T-helper 1 cell treated with Interleukin-12 subunit alpha and Interleukin-12 subunit beta and Interleukin-4 antibody, amounts not matched to agents 30 μg/mL and 1 μg/mL, for 36 hours (primary cell): ENCODE results near the gene ALPL.

Experiments
- H3K27ac Mint-ChIP-seq: one replicate; pipeline ENCODE4 v1.8.0; 2021; ENCODE audit warnings: mild to moderate bottlenecking, mixed read lengths
- H3K27me3 Mint-ChIP-seq: one replicate; pipeline ENCODE4 v1.8.0; 2021; ENCODE audit warnings: low read depth, mixed read lengths
- H3K36me3 Mint-ChIP-seq: one replicate; pipeline ENCODE4 v1.8.0; 2021; ENCODE audit warnings: low read depth, mixed read lengths
- H3K4me1 Mint-ChIP-seq: one replicate; pipeline ENCODE4 v1.8.0; 2021; ENCODE audit warnings: low read depth, mixed read lengths
- H3K4me3 Mint-ChIP-seq: one replicate; pipeline ENCODE4 v1.8.0; 2021; ENCODE audit warnings: mild to moderate bottlenecking, moderate library complexity, mixed read lengths
- H3K9me3 Mint-ChIP-seq: one replicate; pipeline ENCODE4 v1.8.0; 2021; ENCODE audit warnings: mixed read lengths

ALPL gene

GRCh38 chr1:21579791-21580190 is 70.6 kb downstream of the ALPL start:
- Mint-ChIP-seq H3K36me3 (no peaks in the 10 kb centered on the region), H3K27ac (no peak overlapping the region), H3K27me3 (peaks cover 8% of the 10 kb centered on the region), H3K4me3 (no peak overlapping the region), H3K4me1 (no peaks in the 10 kb centered on the region), H3K9me3 (no peaks in the 10 kb centered on the region)

GRCh38 chr1:21584096-21584495 is 74.9 kb downstream of the ALPL start:
- Mint-ChIP-seq H3K9me3 (no peaks in the 10 kb centered on the region), H3K36me3 (no peaks in the 10 kb centered on the region), H3K27me3 (peaks cover 7% of the 10 kb centered on the region), H3K27ac (no peak overlapping the region), H3K4me1 (no peaks in the 10 kb centered on the region), H3K4me3 (no peak overlapping the region)

GRCh38 chr1:21585037-21585436 is 75.8 kb downstream of the ALPL start:
- H3K4me3 Mint-ChIP-seq: no peak overlapping the region
- no peaks in the 10 kb centered on the region for H3K36me3 Mint-ChIP-seq
- no peak overlapping the region for H3K27ac Mint-ChIP-seq
- H3K4me1 Mint-ChIP-seq: no peaks in the 10 kb centered on the region
- peaks cover 9% of the 10 kb centered on the region for H3K27me3 Mint-ChIP-seq
- no peaks in the 10 kb centered on the region for H3K9me3 Mint-ChIP-seq

DNA sequence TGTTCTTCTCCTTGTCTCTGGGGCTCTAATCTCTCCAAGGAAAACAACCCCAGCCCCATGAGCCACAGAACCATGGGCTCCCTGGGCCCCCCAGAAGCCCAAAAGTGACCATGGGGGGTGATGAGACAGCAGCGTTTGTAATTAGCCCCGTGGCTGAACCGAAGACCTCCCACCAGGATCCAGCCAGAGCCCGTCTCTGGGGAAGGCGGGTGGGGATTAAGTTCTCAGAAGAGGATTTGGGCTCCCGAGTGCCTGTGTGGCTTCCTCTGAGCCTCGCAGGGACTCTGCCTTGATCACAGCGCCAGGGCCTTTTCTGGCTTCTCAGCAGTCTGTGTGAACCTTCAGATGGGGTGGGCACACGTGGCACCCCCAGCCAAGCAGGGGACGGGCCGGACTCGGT is 77.0 kb downstream of the ALPL start:
- Mint-ChIP-seq H3K27ac (no peak overlapping the region), H3K36me3 (no peaks in the 10 kb centered on the region), H3K9me3 (no peaks in the 10 kb centered on the region), H3K4me1 (no peaks in the 10 kb centered on the region), H3K4me3 (no peak overlapping the region), H3K27me3 (peaks cover 9% of the 10 kb centered on the region)

DNA sequence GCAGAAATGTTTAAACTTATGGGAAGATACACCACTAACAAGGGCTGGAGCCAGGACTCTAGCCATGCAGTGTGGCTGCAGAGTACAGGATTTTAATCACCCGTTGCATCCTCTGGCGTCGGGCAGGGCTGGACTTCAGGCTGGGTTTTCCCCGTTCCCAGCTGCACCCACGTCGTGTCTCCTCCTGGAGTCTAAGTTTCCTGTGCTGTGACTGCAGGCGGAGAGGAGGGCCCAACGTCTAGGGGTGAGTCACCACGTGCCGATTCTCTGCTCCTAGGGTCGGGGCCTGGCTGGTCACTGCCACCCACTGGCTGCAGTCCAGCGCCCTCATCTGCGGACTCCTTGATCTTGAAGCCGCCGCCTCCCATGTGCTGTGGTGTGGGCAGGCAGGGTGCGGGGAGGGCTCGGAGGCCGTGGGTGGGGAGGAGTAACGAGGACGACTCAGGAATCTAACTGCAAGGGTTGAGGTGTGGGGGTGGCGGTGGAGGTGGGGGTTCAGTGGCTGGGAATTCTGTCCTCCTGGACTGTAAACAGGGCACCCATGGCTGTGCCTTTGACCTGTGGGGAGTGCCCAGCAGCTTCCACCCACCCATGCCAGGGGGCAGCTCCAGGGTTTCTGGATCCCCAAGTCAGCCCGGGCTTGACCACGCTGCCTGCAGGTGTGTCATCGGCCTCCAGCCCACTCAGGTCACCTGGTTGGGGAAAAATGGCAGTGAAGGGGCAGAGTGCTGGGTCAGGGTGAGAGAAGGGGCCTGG is 77.8 kb downstream of the ALPL start:
- Mint-ChIP-seq H3K9me3 (no peaks in the 10 kb centered on the region), H3K27me3 (peaks cover 9% of the 10 kb centered on the region), H3K36me3 (no peaks in the 10 kb centered on the region), H3K4me3 (no peak overlapping the region), H3K4me1 (no peaks in the 10 kb centered on the region), H3K27ac (no peak overlapping the region)

DNA sequence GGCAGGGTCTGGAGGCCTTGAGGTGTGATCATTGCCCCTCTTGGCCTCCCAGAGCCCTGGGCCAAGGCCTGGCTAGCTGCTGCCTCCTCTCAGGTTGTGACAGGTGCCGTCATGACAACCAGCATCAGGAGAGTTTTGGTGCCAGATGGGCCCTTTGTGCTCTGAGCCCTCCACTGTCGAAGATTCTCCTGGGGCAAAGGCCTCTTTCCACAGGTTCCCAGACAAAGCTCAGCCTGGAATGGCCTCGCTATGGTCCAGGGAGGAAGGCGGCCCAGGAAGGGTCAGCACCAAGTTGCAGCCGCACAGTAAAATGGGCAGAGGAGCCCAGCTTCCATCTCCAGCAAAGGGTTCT is 78.4 kb downstream of the ALPL start:
- H3K4me1 Mint-ChIP-seq: no peaks in the 10 kb centered on the region
- H3K4me3 Mint-ChIP-seq: no peak overlapping the region
- H3K27me3 Mint-ChIP-seq: peaks cover 9% of the 10 kb centered on the region
- no peaks in the 10 kb centered on the region for H3K36me3 Mint-ChIP-seq
- H3K27ac Mint-ChIP-seq: no peak overlapping the region
- no peaks in the 10 kb centered on the region for H3K9me3 Mint-ChIP-seq

DNA sequence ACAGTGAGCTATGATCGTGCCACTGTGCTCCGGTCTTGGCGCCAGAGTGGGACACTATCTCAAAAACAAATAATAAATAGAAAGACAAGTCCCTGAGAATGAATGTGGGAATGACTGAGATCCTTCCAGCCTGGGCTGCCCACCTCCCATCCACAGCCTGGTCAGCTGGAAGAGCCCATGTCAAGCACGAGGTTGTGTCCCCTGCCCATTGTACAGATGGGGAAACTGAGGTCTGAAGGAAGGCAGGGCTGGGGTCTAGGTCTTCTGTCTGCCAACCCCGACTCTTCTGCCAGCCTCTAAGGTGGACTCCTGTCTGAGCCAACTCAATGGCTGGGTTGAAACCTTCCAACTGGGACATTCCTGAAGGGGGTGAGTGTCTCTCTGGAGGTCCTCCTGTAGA is 80.4 kb downstream of the ALPL start:
- Mint-ChIP-seq H3K4me3 (no peak overlapping the region), H3K4me1 (no peaks in the 10 kb centered on the region), H3K27me3 (peaks cover 6% of the 10 kb centered on the region)

GRCh38 chr1:21590126-21590880 is 81.1 kb downstream of the ALPL start:
- Mint-ChIP-seq H3K4me3 (no peak overlapping the region), H3K27ac (no peak overlapping the region), H3K27me3 (peaks cover 6% of the 10 kb centered on the region), H3K36me3 (no peaks in the 10 kb centered on the region), H3K4me1 (no peaks in the 10 kb centered on the region), H3K9me3 (no peaks in the 10 kb centered on the region)

More for the DNA sequence above, 80.4 kb downstream of the ALPL start:
- H3K36me3 Mint-ChIP-seq: no peaks in the 10 kb centered on the region
- H3K27ac Mint-ChIP-seq: no peak overlapping the region
- H3K9me3 Mint-ChIP-seq: no peaks in the 10 kb centered on the region

DNA sequence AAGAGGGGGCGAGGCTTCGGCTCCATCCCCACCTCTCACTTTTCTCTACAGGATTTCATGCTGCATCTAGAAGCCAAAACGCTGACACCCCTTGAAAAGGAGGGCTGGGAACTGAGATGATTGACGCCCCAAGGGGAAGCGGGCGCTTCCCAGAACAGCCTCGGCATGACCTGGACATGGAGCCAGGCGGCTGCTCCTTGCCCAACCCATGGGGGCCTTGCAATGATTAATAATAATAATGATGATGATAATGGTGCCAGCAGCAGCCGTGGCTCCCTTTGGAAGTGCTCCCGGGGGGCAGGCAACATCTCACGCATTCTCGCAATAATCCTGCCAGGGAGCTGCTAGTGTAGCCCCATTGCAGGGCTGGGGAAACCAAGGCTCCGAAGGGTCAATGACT is 81.7 kb downstream of the ALPL start:
- H3K27me3 Mint-ChIP-seq: peaks cover 6% of the 10 kb centered on the region
- H3K27ac Mint-ChIP-seq: no peak overlapping the region
- no peak overlapping the region for H3K4me3 Mint-ChIP-seq
- no peaks in the 10 kb centered on the region for H3K36me3 Mint-ChIP-seq
- H3K9me3 Mint-ChIP-seq: no peaks in the 10 kb centered on the region
- no peaks in the 10 kb centered on the region for H3K4me1 Mint-ChIP-seq

DNA sequence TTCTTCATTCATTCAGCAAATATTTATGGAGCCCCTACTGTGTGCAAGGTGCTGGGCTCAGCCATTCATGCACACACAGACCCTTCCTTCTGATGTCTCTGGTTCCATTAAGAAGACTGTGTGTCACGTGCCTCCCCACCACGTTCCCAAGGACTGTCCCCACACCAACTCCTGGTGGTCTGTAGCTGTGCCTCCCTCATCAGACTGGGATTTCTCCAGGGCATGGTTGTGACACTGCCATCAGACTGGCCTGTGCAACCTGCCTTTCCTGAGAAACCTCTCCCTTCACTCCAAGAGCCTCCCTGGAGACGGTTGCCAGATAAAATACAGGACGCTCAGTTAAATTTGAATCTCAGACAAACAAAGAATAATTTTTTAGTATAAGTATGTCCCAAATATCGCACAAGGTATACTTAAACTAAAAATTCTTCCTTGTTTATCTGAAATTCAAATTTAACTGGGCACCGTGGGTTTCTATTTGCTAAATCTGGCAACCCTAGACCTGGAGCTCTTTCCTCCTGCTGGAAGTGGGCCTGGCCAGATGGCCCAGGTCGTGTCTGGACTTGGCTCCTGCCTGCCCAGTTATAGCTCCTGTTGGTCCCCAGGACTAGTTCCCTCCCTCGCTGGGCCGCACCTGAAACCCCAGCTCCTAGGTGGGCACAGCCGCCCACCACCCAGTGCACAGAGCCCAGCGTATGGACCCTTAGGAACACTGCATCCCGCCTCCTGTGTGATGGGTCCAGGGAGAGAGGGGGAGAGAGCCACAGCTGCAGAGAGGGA is 83.1 kb downstream of the ALPL start:
- Mint-ChIP-seq H3K4me3 (no peak overlapping the region), H3K36me3 (no peaks in the 10 kb centered on the region), H3K4me1 (no peaks in the 10 kb centered on the region), H3K27ac (no peak overlapping the region), H3K27me3 (peaks cover 6% of the 10 kb centered on the region), H3K9me3 (no peaks in the 10 kb centered on the region)

- Mint-ChIP-seq H3K9me3 (no peaks in the 10 kb centered on the region), H3K4me1 (no peaks in the 10 kb centered on the region), H3K27me3 (peaks cover 6% of the 10 kb centered on the region), H3K36me3 (no peaks in the 10 kb centered on the region), H3K27ac (no peak overlapping the region), H3K4me3 (no peak overlapping the region)
These were observed 84.0 kb downstream of the ALPL start for GRCh38 chr1:21593231-21593630.

GRCh38 chr1:21594501-21594900 is 85.3 kb downstream of the ALPL start:
- Mint-ChIP-seq H3K4me3 (no peak overlapping the region), H3K4me1 (no peaks in the 10 kb centered on the region), H3K9me3 (no peaks in the 10 kb centered on the region), H3K27ac (no peak overlapping the region), H3K27me3 (no peaks in the 10 kb centered on the region), H3K36me3 (no peaks in the 10 kb centered on the region)

DNA sequence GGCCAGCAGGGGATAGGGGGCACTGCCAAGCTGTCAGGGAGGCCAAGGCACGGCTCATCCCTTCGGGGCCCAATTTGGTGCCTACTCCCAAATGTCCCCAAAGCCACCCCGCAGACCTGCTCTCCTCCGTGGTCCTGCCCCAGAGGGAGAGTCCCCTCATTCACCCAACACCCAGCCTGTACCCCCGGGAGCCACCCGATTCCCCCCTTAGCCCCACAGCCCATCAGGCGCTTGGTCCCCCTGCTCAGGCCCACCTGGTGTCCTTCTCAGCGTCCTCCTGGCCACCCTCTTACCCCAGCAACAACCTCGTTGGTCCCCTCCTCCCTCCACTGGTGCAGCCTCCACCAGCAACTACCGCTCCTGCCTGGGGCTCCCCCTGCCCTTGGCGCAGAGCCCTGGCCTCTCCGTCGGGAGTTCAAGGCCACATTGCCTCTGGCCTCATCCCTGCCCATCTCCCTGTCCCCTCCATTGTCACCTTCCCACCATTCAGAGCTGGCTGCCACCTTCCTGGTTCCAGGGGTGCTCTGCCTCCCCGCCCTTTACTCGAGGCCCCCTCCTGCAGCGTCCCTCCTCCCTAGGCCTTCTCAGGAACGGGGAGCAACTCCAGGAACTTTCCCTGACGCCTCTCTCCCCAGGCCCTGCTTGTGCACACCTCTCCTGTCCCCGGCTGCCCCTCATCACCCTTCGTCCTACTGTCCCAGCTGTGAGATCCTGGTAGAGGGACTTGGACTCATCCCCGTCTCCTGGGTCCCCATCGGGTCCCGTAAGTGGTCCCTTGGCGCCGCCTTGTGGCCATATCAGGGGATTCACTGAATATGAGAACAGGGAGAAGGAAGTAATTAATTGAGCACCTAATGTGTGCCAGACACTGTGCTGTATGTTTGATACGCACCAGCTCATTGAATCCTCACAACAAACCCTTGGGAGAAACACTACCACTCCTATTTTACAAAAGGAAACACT is 86.0 kb downstream of the ALPL start:
- no peak overlapping the region for H3K4me3 Mint-ChIP-seq
- H3K9me3 Mint-ChIP-seq: no peaks in the 10 kb centered on the region
- H3K27ac Mint-ChIP-seq: no peak overlapping the region
- H3K36me3 Mint-ChIP-seq: no peaks in the 10 kb centered on the region
- no peaks in the 10 kb centered on the region for H3K27me3 Mint-ChIP-seq
- no peaks in the 10 kb centered on the region for H3K4me1 Mint-ChIP-seq

GRCh38 chr1:21596174-21596573 is 87.0 kb downstream of the ALPL start:
- H3K36me3 Mint-ChIP-seq: no peaks in the 10 kb centered on the region
- no peak overlapping the region for H3K27ac Mint-ChIP-seq
- H3K4me1 Mint-ChIP-seq: no peaks in the 10 kb centered on the region
- no peak overlapping the region for H3K4me3 Mint-ChIP-seq
- no peaks in the 10 kb centered on the region for H3K9me3 Mint-ChIP-seq
- no peaks in the 10 kb centered on the region for H3K27me3 Mint-ChIP-seq
